K562 (cell line): Measurements from ENCODE around the gene TPGS1. TPM values are rescaled to one million over a fixed set of nuclear protein-coding genes. Genes with fewer than 3 reads are reported as not detected.

ENCODE experiments used
- CBX3 ChIP-seq, 2 experiments: IDR thresholded peaks; 1 replicate in 1 of 2; 2 replicates in 1 of 2; pipeline ENCODE4 v1.6.1; 2012; ENCODE audit warnings: inconsistent platforms in 2 of 2, low read length in 2 of 2, borderline replicate concordance in 1 of 2, control low read depth in 1 of 2
- EP400 ChIP-seq: fragments of 450-650 bp; IDR thresholded peaks from 2 replicates; pipeline ENCODE4 v1.6.1; 2017; ENCODE audit warnings: antibody characterized with exemption, mild to moderate bottlenecking, moderate library complexity
- KDM5B ChIP-seq: fragments of 200-600 bp; sonication (generic); IDR thresholded peaks from 2 replicates; pipeline ENCODE4 v1.6.1; 2012; ENCODE audit warnings: low read depth, mild to moderate bottlenecking, moderate library complexity, low read length, control low read depth, inconsistent platforms; ENCODE audit not compliant: insufficient replicate concordance
- MIER1 ChIP-seq: fragments of 450-650 bp; IDR thresholded peaks from 2 replicates; pipeline ENCODE4 v1.6.1; 2016; ENCODE audit warnings: antibody characterized with exemption, mild to moderate bottlenecking, low read depth
- PCBP2 ChIP-seq: fragments of 200-400 bp; formaldehyde crosslinking; IDR thresholded peaks from 2 replicates; pipeline ENCODE4 v1.6.1; 2018; ENCODE audit warnings: low read length, low read depth, mild to moderate bottlenecking, moderate library complexity; ENCODE audit not compliant: poor library complexity, severe bottlenecking
- SPI1 ChIP-seq: IDR thresholded peaks from 2 replicates; pipeline ENCODE4 v1.6.1; 2011; ENCODE audit warnings: low read depth, low read length, control low read depth, borderline replicate concordance
- TARDBP ChIP-seq: fragments of 450-650 bp; IDR thresholded peaks from 2 replicates; pipeline ENCODE4 v1.6.1; 2016
- ZNF217 ChIP-seq: sonication (generic); formaldehyde crosslinking; IDR thresholded peaks from 2 replicates; pipeline ENCODE4 v1.8.0; 2022; ENCODE audit warnings: mild to moderate bottlenecking, missing genetic modification reagents
- ZNF239 ChIP-seq: fragments of 250-450 bp; sonication (Bioruptor Pico); IDR thresholded peaks from 2 replicates; pipeline ENCODE4 v1.4.0; 2020; ENCODE audit warnings: mild to moderate bottlenecking
- ZNF696 ChIP-seq: fragments of 250-450 bp; sonication (Bioruptor Pico); conservative IDR thresholded peaks from 2 replicates; pipeline ENCODE4 v1.4.0; 2020; ENCODE audit warnings: mild to moderate bottlenecking, moderate library complexity
- polyA plus RNA-seq, 8 experiments: library from polyadenylated mRNA; depleted of rRNA in 4 of 8; stranded (reverse) in 5 of 8; unstranded in 3 of 8; fragments of >200 nt; fragmentation: Nextera tagmentation in 2 of 8; fragmentation: Illumina TruSeq in 1 of 8; extraction: Ambion mirVana in 2 of 8; extraction: Trizol in 1 of 8; gene quantifications; 2 replicates each; pipeline versions ENCODE4 v1.2.1 to v1.2.3, GENCODE V29; 2011 to 2014; ENCODE audit warnings: inconsistent platforms in 1 of 8, missing spikeins in 1 of 8
- total RNA-seq, 7 experiments: library from RNA; depleted of rRNA in 6 of 7; stranded (reverse); fragments of >200 nt in 6 of 7; fragmentation: Illumina TruSeq in 2 of 7; extraction: Trizol in 2 of 7; gene quantifications; 2 replicates each; pipeline versions ENCODE4 v1.2.1 to v1.2.3, GENCODE V29; 2011 to 2021; ENCODE audit warnings: low replicate concordance in 1 of 7
- TF ChIP-seq, protein P1 (sequence below): fragments of 450-650 bp; IDR thresholded peaks from 2 replicates; pipeline ENCODE4 v1.6.1; 2016; ENCODE audit warnings: low read depth
- TF ChIP-seq, protein P2 (sequence below): fragments of 200-800 bp; sonication (Bioruptor generic); IDR thresholded peaks from 2 replicates; pipeline ENCODE4 v1.6.1; 2016; ENCODE audit warnings: missing genetic modification characterization, missing compliant biosample characterization
- TF ChIP-seq, protein P3 (sequence below), 2 experiments: fragments of 450-650 bp in 1 of 2; sonication (generic) in 1 of 2; formaldehyde crosslinking; conservative IDR thresholded peaks; 2 replicates each; pipeline versions ENCODE4 v1.4.0 to v1.8.1; 2020 to 2022; ENCODE audit warnings: mild to moderate bottlenecking in 1 of 2, missing genetic modification reagents in 1 of 2

The TPGS1 gene
- total and polyA plus RNA-seq, 9 of the 15 experiments (the other 6 are each of a cell fraction or from before 2014, with no cell fraction given): 0.30 to 31.6 (median 1.2) TPM; not detected in 2

DNA sequence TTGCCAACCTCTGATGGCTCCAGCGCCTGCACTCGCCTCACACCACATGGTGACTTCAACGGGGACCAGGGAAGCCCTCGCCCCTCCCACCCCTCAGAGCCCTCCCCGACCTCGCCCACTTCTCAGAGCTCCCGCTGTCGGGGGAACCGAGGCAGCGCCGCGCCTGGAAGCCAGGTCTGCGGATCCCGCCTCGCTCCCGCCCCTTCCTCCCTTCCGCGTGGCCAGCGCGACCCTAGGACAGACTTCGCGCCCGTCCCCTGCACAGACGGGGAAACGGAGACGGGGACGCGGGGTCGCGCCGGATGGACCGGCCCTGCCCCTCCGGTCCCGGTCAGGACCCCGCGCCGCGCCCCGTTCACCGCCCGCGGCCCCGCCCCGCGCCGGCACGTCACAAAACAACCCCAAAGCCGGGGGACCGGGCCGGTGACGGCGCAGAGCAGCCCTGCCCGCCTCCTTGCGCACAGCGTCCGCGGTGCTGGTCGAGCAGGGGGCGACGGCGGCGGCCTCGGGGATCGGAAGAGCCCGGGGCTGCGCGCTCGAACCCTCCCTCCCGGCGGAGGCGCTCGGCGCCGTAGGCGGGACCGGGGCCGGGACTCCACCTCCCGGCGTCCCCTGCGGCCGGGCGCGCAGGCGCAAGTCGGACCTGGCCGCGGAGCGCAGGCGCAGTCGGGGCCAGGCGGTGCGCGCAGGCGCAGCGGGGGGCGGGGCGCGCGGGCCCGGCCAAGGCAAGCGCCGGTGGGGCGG is 23.9 kb downstream of the TPGS1 start (continued):
- TF ChIP-seq, protein P1, sequence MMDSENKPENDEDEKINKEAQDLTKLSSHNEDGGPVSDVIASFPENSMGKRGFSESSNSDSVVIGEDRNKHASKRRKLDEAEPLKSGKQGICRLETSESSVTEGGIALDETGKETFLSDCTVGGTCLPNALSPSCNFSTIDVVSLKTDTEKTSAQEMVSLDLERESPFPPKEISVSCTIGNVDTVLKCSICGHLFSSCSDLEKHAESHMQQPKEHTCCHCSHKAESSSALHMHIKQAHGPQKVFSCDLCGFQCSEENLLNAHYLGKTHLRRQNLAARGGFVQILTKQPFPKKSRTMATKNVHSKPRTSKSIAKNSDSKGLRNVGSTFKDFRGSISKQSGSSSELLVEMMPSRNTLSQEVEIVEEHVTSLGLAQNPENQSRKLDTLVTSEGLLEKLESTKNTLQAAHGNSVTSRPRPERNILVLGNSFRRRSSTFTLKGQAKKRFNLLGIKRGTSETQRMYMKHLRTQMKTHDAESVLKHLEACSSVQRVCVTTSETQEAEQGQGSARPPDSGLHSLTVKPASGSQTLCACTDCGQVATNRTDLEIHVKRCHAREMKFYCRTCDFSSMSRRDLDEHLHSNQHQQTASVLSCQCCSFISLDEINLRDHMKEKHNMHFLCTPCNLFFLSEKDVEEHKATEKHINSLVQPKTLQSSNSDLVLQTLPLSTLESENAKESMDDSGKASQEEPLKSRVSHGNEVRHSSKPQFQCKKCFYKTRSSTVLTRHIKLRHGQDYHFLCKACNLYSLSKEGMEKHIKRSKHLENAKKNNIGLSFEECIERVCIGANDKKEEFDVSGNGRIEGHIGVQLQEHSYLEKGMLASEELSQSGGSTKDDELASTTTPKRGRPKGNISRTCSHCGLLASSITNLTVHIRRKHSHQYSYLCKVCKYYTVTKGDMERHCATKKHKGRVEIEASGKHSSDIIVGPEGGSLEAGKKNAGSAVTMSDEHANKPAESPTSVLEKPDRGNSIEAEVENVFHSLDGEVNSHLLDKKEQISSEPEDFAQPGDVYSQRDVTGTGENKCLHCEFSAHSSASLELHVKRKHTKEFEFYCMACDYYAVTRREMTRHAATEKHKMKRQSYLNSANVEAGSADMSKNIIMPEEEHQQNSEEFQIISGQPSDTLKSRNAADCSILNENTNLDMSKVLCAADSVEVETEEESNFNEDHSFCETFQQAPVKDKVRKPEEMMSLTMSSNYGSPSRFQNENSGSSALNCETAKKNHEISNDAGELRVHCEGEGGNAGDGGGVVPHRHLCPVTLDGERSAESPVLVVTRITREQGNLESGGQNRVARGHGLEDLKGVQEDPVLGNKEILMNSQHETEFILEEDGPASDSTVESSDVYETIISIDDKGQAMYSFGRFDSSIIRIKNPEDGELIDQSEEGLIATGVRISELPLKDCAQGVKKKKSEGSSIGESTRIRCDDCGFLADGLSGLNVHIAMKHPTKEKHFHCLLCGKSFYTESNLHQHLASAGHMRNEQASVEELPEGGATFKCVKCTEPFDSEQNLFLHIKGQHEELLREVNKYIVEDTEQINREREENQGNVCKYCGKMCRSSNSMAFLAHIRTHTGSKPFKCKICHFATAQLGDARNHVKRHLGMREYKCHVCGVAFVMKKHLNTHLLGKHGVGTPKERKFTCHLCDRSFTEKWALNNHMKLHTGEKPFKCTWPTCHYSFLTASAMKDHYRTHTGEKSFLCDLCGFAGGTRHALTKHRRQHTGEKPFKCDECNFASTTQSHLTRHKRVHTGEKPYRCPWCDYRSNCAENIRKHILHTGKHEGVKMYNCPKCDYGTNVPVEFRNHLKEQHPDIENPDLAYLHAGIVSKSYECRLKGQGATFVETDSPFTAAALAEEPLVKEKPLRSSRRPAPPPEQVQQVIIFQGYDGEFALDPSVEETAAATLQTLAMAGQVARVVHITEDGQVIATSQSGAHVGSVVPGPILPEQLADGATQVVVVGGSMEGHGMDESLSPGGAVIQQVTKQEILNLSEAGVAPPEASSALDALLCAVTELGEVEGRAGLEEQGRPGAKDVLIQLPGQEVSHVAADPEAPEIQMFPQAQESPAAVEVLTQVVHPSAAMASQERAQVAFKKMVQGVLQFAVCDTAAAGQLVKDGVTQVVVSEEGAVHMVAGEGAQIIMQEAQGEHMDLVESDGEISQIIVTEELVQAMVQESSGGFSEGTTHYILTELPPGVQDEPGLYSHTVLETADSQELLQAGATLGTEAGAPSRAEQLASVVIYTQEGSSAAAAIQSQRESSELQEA: no peak
- no peak for TF ChIP-seq SPI1
- no peak for TF ChIP-seq ZNF696
- TF ChIP-seq PCBP2: no peak
- TF ChIP-seq, protein P2, sequence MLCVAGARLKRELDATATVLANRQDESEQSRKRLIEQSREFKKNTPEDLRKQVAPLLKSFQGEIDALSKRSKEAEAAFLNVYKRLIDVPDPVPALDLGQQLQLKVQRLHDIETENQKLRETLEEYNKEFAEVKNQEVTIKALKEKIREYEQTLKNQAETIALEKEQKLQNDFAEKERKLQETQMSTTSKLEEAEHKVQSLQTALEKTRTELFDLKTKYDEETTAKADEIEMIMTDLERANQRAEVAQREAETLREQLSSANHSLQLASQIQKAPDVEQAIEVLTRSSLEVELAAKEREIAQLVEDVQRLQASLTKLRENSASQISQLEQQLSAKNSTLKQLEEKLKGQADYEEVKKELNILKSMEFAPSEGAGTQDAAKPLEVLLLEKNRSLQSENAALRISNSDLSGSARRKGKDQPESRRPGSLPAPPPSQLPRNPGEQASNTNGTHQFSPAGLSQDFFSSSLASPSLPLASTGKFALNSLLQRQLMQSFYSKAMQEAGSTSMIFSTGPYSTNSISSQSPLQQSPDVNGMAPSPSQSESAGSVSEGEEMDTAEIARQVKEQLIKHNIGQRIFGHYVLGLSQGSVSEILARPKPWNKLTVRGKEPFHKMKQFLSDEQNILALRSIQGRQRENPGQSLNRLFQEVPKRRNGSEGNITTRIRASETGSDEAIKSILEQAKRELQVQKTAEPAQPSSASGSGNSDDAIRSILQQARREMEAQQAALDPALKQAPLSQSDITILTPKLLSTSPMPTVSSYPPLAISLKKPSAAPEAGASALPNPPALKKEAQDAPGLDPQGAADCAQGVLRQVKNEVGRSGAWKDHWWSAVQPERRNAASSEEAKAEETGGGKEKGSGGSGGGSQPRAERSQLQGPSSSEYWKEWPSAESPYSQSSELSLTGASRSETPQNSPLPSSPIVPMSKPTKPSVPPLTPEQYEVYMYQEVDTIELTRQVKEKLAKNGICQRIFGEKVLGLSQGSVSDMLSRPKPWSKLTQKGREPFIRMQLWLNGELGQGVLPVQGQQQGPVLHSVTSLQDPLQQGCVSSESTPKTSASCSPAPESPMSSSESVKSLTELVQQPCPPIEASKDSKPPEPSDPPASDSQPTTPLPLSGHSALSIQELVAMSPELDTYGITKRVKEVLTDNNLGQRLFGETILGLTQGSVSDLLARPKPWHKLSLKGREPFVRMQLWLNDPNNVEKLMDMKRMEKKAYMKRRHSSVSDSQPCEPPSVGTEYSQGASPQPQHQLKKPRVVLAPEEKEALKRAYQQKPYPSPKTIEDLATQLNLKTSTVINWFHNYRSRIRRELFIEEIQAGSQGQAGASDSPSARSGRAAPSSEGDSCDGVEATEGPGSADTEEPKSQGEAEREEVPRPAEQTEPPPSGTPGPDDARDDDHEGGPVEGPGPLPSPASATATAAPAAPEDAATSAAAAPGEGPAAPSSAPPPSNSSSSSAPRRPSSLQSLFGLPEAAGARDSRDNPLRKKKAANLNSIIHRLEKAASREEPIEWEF (CRISPR knock-in tag): no peak
- no peak for TF ChIP-seq ZNF217 (CRISPR knock-in tag)
- peak; percentile 51 for TF ChIP-seq KDM5B
- no peak for TF ChIP-seq MIER1
- TF ChIP-seq CBX3 (IDR thresholded peaks at IDR 0.05; ENCODE audit: borderline replicate concordance in 1 of 2, low read length in 2 of 2): no peak
- TF ChIP-seq EP400: peak; percentile 62; the same call in 1 of the 2 replicates
- no peak for TF ChIP-seq TARDBP
- TF ChIP-seq, protein P3, sequence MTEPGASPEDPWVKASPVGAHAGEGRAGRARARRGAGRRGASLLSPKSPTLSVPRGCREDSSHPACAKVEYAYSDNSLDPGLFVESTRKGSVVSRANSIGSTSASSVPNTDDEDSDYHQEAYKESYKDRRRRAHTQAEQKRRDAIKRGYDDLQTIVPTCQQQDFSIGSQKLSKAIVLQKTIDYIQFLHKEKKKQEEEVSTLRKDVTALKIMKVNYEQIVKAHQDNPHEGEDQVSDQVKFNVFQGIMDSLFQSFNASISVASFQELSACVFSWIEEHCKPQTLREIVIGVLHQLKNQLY (CRISPR knock-in tag; conservative IDR thresholded peaks at IDR 0.05): 0 out of 4 replicates have a peak, but pooled peaks of 1 of the 2 experiments have one; percentile 21
- TF ChIP-seq ZNF239 (CRISPR knock-in tag): no peak
